NCI-H1048 (cell line): Measurements from ENCODE around the gene CEP57L1.
"Not testable (repeated sequence)": the region's sequence is repeated elsewhere in the genome, so short reads cannot be mapped to it uniquely, and the experiment has no call there.

ENCODE experiments used
- DNase-seq: peaks from one replicate; lab custom pipeline; 2025; lab: John Stamatoyannopoulos, UW

CEP57L1 gene

GRCh38 chr6:109073344-109074132 lies 21.8 kb upstream of the CEP57L1 start:
- peak; percentile 23 for DNase-seq

- DNase-seq = no peak
Measured at GRCh38 chr6:109074133-109074415, 21.2 kb upstream of the CEP57L1 start.

- DNase-seq = no peak
Measured at GRCh38 chr6:109075934-109076333, 19.4 kb upstream of the CEP57L1 start.

- no peak for DNase-seq
Measured at GRCh38 chr6:109076377-109076776, 18.9 kb upstream of the CEP57L1 start.

- DNase-seq = no peak
Measured at GRCh38 chr6:109079981-109080380, 15.3 kb upstream of the CEP57L1 start.

- DNase-seq = no peak
Measured at GRCh38 chr6:109081026-109081425, 14.3 kb upstream of the CEP57L1 start.

- no peak for DNase-seq
Measured at GRCh38 chr6:109081516-109082187, 13.7 kb upstream of the CEP57L1 start.

- DNase-seq = no peak
Measured at GRCh38 chr6:109082188-109082577, 13.1 kb upstream of the CEP57L1 start.

- DNase-seq = no peak
Measured at GRCh38 chr6:109083657-109084056, 11.7 kb upstream of the CEP57L1 start.

- DNase-seq = not testable (repeated sequence)
Measured at GRCh38 chr6:109084146-109084545, 11.2 kb upstream of the CEP57L1 start.

GRCh38 chr6:109087661-109088264 lies 7.5 kb upstream of the CEP57L1 start:
- no peak for DNase-seq

- no peak for DNase-seq
Measured at GRCh38 chr6:109088995-109089394, 6.3 kb upstream of the CEP57L1 start.

- DNase-seq = no peak
Measured at GRCh38 chr6:109091314-109092024, 3.8 kb upstream of the CEP57L1 start.

- DNase-seq = no peak
Measured at GRCh38 chr6:109092074-109092473, 3.2 kb upstream of the CEP57L1 start.

GRCh38 chr6:109093732-109094415 lies 1.4 kb upstream of the CEP57L1 start:
- DNase-seq = no peak

- DNase-seq = peak; percentile 94
Measured at GRCh38 chr6:109094416-109095035, 781 bp upstream of the CEP57L1 start, which contains the start of gene SESN1. TSS of gene SESN1 (minus strand) at chr6:109094846. CDS start at chr6:109094073, 773 bp downstream.

- DNase-seq = no peak
Measured at GRCh38 chr6:109095835-109096084, 453 bp downstream of the CEP57L1 start.

- DNase-seq = no peak
Measured at GRCh38 chr6:109096208-109096607, 901 bp downstream of the CEP57L1 start.

GRCh38 chr6:109097661-109098060 lies 2.4 kb downstream of the CEP57L1 start:
- no peak for DNase-seq

- DNase-seq = no peak
Measured at GRCh38 chr6:109102762-109103161, 7.5 kb downstream of the CEP57L1 start.

GRCh38 chr6:109103942-109104341 lies 8.6 kb downstream of the CEP57L1 start:
- DNase-seq = no peak

GRCh38 chr6:109104512-109104911 lies 9.2 kb downstream of the CEP57L1 start:
- no peak for DNase-seq
